HG03196 (cell line): ENCODE measurements around the gene UXT.
"Not testable (repeated sequence)": the region's sequence is repeated elsewhere in the genome, so short reads cannot be mapped to it uniquely, and the experiment has no call there.

Experiments
- ATAC-seq: cut with Tn5 transposase; IDR thresholded peaks from one replicate; pipeline ENCODE4 v1.9.1; 2021; ENCODE audit not compliant: unreplicated experiment

The UXT gene, protein sequence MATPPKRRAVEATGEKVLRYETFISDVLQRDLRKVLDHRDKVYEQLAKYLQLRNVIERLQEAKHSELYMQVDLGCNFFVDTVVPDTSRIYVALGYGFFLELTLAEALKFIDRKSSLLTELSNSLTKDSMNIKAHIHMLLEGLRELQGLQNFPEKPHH

GRCh38 chrX:47658684-47659420 is at the start of gene UXT:
TSS of gene UXT (minus strand) at chrX:47659180. CDS start at chrX:47658927, 253 bp downstream.
- peak; percentile 81 for ATAC-seq

- no peak for ATAC-seq
These were observed 48.2 kb upstream of the UXT start for GRCh38 chrX:47707031-47707780.

DNA sequence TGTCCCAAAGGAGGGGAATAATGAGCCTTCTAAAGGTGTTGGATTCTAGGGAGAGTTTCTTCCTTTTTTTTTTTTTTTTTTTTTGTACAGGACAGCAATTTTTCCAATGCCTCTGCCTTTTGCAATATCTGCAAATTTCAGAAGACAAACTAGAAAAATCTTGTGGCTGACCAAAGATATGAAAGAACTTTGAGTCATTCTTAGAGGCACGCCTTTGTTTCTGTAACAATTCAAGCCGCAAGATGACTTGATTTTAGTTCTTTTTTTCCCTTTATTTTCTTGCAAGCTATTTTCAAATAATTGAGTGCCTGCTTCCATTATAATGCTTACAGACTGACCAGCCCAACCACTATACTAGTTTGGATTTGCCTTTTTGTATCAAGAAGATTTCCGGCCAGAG is 47.6 kb upstream of the UXT start:
- no peak for ATAC-seq

DNA sequence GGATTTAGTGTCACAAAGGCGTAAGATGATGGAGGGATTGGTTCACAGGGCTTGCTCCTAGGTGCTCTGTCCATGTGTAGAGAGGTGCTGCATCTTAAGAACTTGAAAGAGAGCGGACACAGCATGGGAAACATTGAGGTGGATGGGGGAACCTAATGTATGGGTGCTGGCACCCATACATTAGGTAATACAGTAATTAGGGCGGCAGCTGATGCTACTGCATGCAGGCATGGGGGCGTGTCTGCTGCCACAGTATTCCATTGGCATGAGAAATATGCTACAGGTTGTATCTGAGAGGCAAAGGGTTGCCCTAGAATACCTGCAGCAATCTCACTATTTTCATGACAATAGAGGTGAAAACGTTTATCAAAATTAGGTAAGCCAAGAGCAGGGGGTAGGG is 45.8 kb upstream of the UXT start:
- ATAC-seq: no peak

- no peak for ATAC-seq
These were observed 38.2 kb upstream of the UXT start for GRCh38 chrX:47697181-47697580.

GRCh38 chrX:47690175-47690574 is 31.2 kb upstream of the UXT start:
- ATAC-seq: no peak

DNA sequence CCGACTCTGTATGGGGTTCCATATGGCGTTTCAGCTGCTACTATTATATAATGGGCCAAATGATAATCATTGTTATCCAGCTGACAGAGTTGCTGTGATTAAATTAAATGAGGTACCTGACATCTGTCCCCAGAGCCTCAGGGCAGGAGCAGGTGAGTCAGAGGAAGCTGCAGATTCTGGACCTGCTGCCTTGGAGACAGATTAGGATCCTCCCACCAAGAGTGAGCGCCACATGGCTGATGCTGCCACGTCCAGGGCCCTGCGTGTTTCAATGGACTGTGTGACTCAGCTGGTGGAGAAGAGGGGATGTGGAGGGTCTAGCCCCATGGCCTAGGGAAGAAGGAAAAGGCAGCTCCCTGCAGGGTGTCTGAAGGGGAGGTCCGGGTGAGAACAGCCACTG is 28.3 kb upstream of the UXT start:
- no peak for ATAC-seq

GRCh38 chrX:47683829-47684205 is 24.8 kb upstream of the UXT start:
- no peak for ATAC-seq

GRCh38 chrX:47683184-47683828 is 24.3 kb upstream of the UXT start:
- no peak for ATAC-seq

- not testable (repeated sequence) for ATAC-seq
These were observed 17.2 kb upstream of the UXT start for GRCh38 chrX:47675959-47676859.

DNA sequence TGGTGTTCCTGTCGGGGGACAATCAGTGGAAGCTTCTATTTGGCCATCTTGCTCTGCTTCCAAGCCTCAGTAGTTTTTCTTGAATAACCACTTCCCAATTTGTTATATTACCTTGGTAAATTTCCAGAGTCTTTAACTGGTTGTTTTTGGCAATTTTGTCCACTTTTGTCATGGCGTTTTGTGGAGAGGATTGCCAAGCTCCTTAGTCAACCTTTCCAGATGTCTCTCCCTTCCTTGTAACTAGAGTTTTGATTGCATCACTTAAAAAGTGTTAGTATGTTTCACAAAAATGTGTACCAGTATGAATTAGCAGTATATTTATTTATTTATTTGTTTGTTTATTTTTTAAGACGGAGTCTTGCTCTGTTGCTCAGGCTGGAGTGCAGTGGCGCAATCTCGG is 15.8 kb upstream of the UXT start:
- ATAC-seq: no peak

DNA sequence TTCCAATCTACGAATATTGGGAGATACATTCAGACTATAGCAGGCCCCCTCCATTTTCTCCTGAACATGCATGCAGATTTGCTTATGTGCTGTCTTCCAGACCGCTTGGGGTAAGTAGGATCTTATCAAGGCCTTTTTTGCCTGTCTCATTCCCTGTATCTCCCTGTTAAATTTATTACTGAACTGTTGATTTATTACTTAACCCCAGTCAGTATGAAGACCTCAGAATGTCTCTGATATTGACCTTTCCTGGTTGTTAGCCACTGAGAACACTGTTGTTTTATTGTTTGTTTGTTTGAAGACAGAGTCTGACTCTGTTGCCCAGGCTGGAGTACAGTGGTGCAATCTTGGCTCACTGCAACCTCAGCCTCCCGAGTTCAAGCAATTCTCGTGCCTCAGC is 6.8 kb upstream of the UXT start:
- not testable (repeated sequence) for ATAC-seq

DNA sequence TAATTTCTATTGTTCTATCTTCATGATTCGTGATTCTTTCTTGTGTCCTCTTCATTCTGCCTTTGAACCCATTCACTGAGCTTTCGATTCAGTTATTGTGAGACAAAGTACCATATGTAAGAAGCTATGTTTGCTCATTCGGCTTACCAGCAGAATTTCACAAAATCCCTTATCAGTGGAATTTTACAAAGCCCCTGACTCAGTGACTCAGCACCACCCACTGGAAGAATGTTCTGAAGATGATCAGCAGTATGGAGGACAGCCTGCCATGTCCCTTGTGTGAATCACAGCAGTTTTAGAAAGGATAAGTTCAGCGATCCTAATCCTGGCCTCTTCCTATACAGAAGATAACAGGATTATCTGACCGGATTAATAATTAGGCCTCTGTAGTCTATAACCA is 5.8 kb upstream of the UXT start:
- no peak for ATAC-seq

GRCh38 chrX:47662144-47662657 is 3.2 kb upstream of the UXT start:
- no peak for ATAC-seq

DNA sequence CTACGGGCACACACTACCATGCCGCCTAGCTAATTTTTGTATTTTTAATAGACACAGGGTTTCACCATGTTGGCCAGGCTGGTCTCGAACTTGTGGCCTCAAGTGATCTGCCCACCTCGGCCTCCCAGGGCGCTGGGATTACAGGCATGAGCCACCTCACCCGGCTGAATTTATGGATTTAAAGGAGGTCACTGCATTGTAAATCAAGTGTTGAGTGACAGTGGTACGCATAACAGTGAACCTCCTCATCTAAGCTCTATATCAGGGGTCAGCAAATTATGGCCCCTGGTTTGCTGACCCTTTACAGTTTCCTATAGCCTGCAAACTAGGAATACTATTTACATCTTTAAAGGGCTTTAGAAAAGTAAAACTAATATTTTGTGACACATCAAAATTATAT is 2.6 kb upstream of the UXT start:
- ATAC-seq: no peak

- no peak for ATAC-seq
These were observed 394 bp upstream of the UXT start for GRCh38 chrX:47659421-47659726.

DNA sequence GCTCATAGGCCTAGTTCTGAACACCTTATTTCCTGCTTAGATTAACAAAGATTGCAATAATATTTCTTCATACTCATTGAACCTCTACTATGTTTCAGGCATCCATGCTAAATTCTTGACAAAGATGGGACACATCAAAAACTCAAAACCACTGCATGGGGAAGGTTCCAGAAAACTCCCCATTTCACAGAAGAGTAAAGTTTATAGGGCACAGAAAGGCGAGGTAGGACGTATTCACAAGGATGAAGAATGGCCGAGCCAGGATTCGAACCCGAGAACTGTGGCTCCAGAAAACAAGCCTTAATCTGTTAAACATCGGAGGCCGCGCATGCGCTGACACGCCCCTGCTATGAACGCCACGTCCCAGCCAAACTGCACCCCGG is 688 bp downstream of the UXT start:
- no peak for ATAC-seq

- ATAC-seq: no peak
These were observed 7.7 kb downstream of the UXT start for GRCh38 chrX:47651043-47651905.

DNA sequence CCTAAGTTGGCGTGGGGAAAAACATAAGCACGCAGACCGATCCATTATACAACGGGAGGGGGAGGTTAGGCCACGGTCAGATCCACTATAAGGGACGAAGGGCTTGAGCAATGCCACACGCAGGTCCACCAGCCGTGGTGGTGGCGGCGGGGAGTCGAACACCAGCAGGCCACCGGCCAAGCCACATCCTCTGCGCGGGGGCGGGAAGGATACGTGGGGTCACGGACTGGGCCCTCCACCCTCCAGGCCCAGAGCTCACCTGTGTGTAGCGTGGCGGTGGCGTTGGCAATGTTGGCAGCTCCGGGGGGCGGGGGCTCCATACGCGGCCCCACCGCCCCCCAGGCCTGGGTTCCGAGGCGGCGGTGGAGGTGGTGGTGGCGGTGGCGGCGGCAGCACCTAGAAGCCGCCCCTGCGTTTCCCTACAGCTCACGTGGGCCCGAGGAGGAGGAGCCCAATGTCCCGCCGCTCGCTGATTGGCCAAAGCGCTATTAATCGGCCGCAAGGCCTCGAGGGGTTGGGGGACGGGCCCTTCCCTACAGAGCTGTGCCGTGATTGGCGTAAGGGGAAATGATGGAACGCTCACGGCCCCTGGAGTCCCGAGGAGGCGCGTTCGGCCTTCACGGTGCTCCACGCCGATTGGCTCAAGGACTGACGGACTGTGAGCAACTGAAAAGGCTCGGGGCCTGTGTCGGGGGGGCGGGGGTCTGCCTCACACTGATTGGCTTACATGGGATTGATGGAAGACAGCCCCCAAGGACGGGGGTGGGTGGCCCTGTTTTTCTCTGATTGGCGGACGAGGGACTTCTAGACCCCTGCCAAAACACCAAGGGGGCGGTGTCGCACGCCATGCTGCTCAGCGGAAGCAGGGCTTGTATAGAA is 8.6 kb downstream of the UXT start, which contains the start of gene ELK1:
ELK1 (minus strand) TSS at position 400 of the 879 bp plus-strand sequence. CDS start 9,122 bp downstream, outside the sequence.
- peak; percentile 92 for ATAC-seq
